ENCODE results near the gene RNF130. TPM values are rescaled to one million over a fixed set of nuclear protein-coding genes. Genes with fewer than 3 reads are reported as not detected.

RNF130 gene
- total RNA-seq: 10.0 and 10.3 TPM in 2 replicates

GRCh38 chr5:180071531-180072255 is at the start of gene RNF130:
TSS of gene RNF130 (minus strand) at chr5:180071759. CDS start at chr5:180071702, 57 bp downstream.
- peaks cover 10% of the 10 kb centered on the region for H3K9me3 Mint-ChIP-seq
- H3K27me3 Mint-ChIP-seq (ENCODE audit: low read depth): peaks cover 55% of the 10 kb centered on the region
- H3K4me3 Mint-ChIP-seq (ENCODE audit: low read depth): peak within 1 kb of the TSS; percentile 80
- no peak within 1 kb of the TSS for H3K27ac Mint-ChIP-seq
- DNase-seq (ENCODE audit: low spot score): peak; percentile 78
- peaks cover 13% of the 10 kb centered on the region for H3K4me1 Mint-ChIP-seq (ENCODE audit: low read depth)
- intact Hi-C loops (cut with micrococcal nuclease): loop anchor here (1.0 to 10.0 kb wide), 3 partner anchors 13 to 167 kb away; partner anchors contain the start of gene TBC1D9B
- H3K36me3 Mint-ChIP-seq (ENCODE audit: low read depth): peaks cover 3% of the 10 kb centered on the region

GRCh38 chr5:180120237-180121101 is 48.9 kb upstream of the RNF130 start:
- DNase-seq (ENCODE audit: low spot score): no peak
- H3K4me3 Mint-ChIP-seq (ENCODE audit: low read depth): no peak overlapping the region
- no peak overlapping the region for H3K27ac Mint-ChIP-seq
- H3K9me3 Mint-ChIP-seq: no peaks in the 10 kb centered on the region
- H3K27me3 Mint-ChIP-seq (ENCODE audit: low read depth): peaks cover 2% of the 10 kb centered on the region
- no peaks in the 10 kb centered on the region for H3K36me3 Mint-ChIP-seq (ENCODE audit: low read depth)
- intact Hi-C loops (cut with micrococcal nuclease): no loop called here
- H3K4me1 Mint-ChIP-seq (ENCODE audit: low read depth): no peaks in the 10 kb centered on the region

GRCh38 chr5:180119903-180120236 is 48.3 kb upstream of the RNF130 start:
- Mint-ChIP-seq H3K27ac (no peak overlapping the region), H3K36me3 (ENCODE audit: low read depth) (no peaks in the 10 kb centered on the region), H3K9me3 (no peaks in the 10 kb centered on the region), H3K4me1 (ENCODE audit: low read depth) (no peaks in the 10 kb centered on the region), H3K27me3 (ENCODE audit: low read depth) (peaks cover 2% of the 10 kb centered on the region), H3K4me3 (ENCODE audit: low read depth) (no peak overlapping the region)
- no peak for DNase-seq (ENCODE audit: low spot score)
- intact Hi-C loops (cut with micrococcal nuclease): no loop called here

- Mint-ChIP-seq H3K27me3 (ENCODE audit: low read depth) (peaks cover 2% of the 10 kb centered on the region), H3K36me3 (ENCODE audit: low read depth) (no peaks in the 10 kb centered on the region), H3K9me3 (no peaks in the 10 kb centered on the region), H3K4me1 (ENCODE audit: low read depth) (no peaks in the 10 kb centered on the region), H3K4me3 (ENCODE audit: low read depth) (no peak overlapping the region), H3K27ac (no peak overlapping the region)
- DNase-seq (ENCODE audit: low spot score): no peak
- intact Hi-C loops (cut with micrococcal nuclease): no loop called here
Measured at GRCh38 chr5:180119031-180119902, 47.7 kb upstream of the RNF130 start.

- Mint-ChIP-seq H3K4me3 (ENCODE audit: low read depth) (no peak overlapping the region), H3K9me3 (no peaks in the 10 kb centered on the region), H3K27me3 (ENCODE audit: low read depth) (no peaks in the 10 kb centered on the region), H3K27ac (no peak overlapping the region), H3K4me1 (ENCODE audit: low read depth) (no peaks in the 10 kb centered on the region), H3K36me3 (ENCODE audit: low read depth) (no peaks in the 10 kb centered on the region)
- no peak for DNase-seq (ENCODE audit: low spot score)
- intact Hi-C loops (cut with micrococcal nuclease): no loop called here
Measured at GRCh38 chr5:180118391-180118791, 46.8 kb upstream of the RNF130 start.

- Mint-ChIP-seq H3K9me3 (no peaks in the 10 kb centered on the region), H3K4me3 (ENCODE audit: low read depth) (no peak overlapping the region), H3K36me3 (ENCODE audit: low read depth) (no peaks in the 10 kb centered on the region), H3K27me3 (ENCODE audit: low read depth) (no peaks in the 10 kb centered on the region), H3K27ac (no peak overlapping the region), H3K4me1 (ENCODE audit: low read depth) (no peaks in the 10 kb centered on the region)
- DNase-seq (ENCODE audit: low spot score): no peak
- intact Hi-C loops (cut with micrococcal nuclease): no loop called here
Measured at GRCh38 chr5:180117000-180117725, 45.6 kb upstream of the RNF130 start.

GRCh38 chr5:180116077-180116999 is 44.8 kb upstream of the RNF130 start:
- no peaks in the 10 kb centered on the region for H3K27me3 Mint-ChIP-seq (ENCODE audit: low read depth)
- no peak overlapping the region for H3K4me3 Mint-ChIP-seq (ENCODE audit: low read depth)
- no peak for DNase-seq (ENCODE audit: low spot score)
- no peaks in the 10 kb centered on the region for H3K9me3 Mint-ChIP-seq
- no peaks in the 10 kb centered on the region for H3K36me3 Mint-ChIP-seq (ENCODE audit: low read depth)
- H3K4me1 Mint-ChIP-seq (ENCODE audit: low read depth): no peaks in the 10 kb centered on the region
- H3K27ac Mint-ChIP-seq: no peak overlapping the region
- intact Hi-C loops (cut with micrococcal nuclease): no loop called here

- H3K9me3 Mint-ChIP-seq: no peaks in the 10 kb centered on the region
- no peak overlapping the region for H3K27ac Mint-ChIP-seq
- H3K4me1 Mint-ChIP-seq (ENCODE audit: low read depth): no peaks in the 10 kb centered on the region
- intact Hi-C loops (cut with micrococcal nuclease): no loop called here
- H3K27me3 Mint-ChIP-seq (ENCODE audit: low read depth): no peaks in the 10 kb centered on the region
- H3K4me3 Mint-ChIP-seq (ENCODE audit: low read depth): no peak overlapping the region
- no peak for DNase-seq (ENCODE audit: low spot score)
- no peaks in the 10 kb centered on the region for H3K36me3 Mint-ChIP-seq (ENCODE audit: low read depth)
Measured at GRCh38 chr5:180115326-180116076, 43.9 kb upstream of the RNF130 start.

GRCh38 chr5:180114304-180115003 is 42.9 kb upstream of the RNF130 start:
- Mint-ChIP-seq H3K4me3 (ENCODE audit: low read depth) (no peak overlapping the region), H3K9me3 (no peaks in the 10 kb centered on the region), H3K36me3 (ENCODE audit: low read depth) (no peaks in the 10 kb centered on the region), H3K27ac (no peak overlapping the region), H3K27me3 (ENCODE audit: low read depth) (no peaks in the 10 kb centered on the region), H3K4me1 (ENCODE audit: low read depth) (no peaks in the 10 kb centered on the region)
- intact Hi-C loops (cut with micrococcal nuclease): no loop called here
- no peak for DNase-seq (ENCODE audit: low spot score)

GRCh38 chr5:180113660-180114303 is 42.2 kb upstream of the RNF130 start:
- DNase-seq (ENCODE audit: low spot score): no peak

More at GRCh38 chr5:180113660-180114303, 42.2 kb upstream of the RNF130 start:
- intact Hi-C loops (cut with micrococcal nuclease): no loop called here
- no peak overlapping the region for H3K4me3 Mint-ChIP-seq (ENCODE audit: low read depth)
- H3K4me1 Mint-ChIP-seq (ENCODE audit: low read depth): no peaks in the 10 kb centered on the region
- H3K9me3 Mint-ChIP-seq: no peaks in the 10 kb centered on the region
- H3K27ac Mint-ChIP-seq: no peak overlapping the region
- no peaks in the 10 kb centered on the region for H3K36me3 Mint-ChIP-seq (ENCODE audit: low read depth)
- H3K27me3 Mint-ChIP-seq (ENCODE audit: low read depth): no peaks in the 10 kb centered on the region

Measured in activated T-helper 2 cell treated with anti-CD3 and anti-CD28 coated beads, Interferon-gamma antibody, Interleukin-2, Interleukin-4, amounts not matched to agents 10 μg/mL and 5 μg/mL and 100 μg/mL, durations not matched to agents 14 hours and 24 hours and 36 hours (primary cell).